ENCODE measurements around the gene CENPX.

Gene CENPX

DNA sequence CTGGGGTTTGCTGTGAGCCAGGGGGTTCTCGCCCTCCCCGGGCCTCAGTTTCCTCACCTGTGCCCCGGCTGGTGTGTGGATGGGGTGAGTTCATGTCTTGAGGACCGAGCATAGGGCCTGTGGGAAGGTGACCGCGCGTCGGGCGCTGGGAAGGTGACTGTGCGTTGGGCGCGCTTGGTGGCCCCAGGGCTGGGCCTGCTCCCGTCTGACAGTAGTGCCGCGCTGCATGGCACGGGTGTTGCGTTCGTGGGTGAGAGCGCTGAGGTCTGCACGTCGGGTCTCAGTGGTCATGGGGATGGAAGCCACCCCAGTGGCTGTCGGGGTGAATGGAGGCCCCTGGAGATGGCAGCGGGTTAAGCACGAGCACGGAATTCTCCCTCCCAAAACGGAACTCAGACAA, 36.1 kb downstream of the CENPX start:
- TF ChIP-seq RAD21 (IDR thresholded peaks at IDR 0.05; ENCODE audit: low read depth) = no peak
- TF ChIP-seq EP300 (IDR thresholded peaks at IDR 0.05; ENCODE audit: borderline replicate concordance) = no peak
- TF ChIP-seq, protein P1, sequence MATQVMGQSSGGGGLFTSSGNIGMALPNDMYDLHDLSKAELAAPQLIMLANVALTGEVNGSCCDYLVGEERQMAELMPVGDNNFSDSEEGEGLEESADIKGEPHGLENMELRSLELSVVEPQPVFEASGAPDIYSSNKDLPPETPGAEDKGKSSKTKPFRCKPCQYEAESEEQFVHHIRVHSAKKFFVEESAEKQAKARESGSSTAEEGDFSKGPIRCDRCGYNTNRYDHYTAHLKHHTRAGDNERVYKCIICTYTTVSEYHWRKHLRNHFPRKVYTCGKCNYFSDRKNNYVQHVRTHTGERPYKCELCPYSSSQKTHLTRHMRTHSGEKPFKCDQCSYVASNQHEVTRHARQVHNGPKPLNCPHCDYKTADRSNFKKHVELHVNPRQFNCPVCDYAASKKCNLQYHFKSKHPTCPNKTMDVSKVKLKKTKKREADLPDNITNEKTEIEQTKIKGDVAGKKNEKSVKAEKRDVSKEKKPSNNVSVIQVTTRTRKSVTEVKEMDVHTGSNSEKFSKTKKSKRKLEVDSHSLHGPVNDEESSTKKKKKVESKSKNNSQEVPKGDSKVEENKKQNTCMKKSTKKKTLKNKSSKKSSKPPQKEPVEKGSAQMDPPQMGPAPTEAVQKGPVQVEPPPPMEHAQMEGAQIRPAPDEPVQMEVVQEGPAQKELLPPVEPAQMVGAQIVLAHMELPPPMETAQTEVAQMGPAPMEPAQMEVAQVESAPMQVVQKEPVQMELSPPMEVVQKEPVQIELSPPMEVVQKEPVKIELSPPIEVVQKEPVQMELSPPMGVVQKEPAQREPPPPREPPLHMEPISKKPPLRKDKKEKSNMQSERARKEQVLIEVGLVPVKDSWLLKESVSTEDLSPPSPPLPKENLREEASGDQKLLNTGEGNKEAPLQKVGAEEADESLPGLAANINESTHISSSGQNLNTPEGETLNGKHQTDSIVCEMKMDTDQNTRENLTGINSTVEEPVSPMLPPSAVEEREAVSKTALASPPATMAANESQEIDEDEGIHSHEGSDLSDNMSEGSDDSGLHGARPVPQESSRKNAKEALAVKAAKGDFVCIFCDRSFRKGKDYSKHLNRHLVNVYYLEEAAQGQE (IDR thresholded peaks at IDR 0.05; ENCODE audit: low read depth) = no peak
- TF ChIP-seq TEAD4 (IDR thresholded peaks at IDR 0.05) = no peak
- TF ChIP-seq NFIC (IDR thresholded peaks at IDR 0.05) = no peak
- TF ChIP-seq EGR1 (IDR thresholded peaks at IDR 0.05) = no peak
- TF ChIP-seq CREB1 (IDR thresholded peaks at IDR 0.05; ENCODE audit: low read depth) = no peak
- TF ChIP-seq ZBTB7A (IDR thresholded peaks at IDR 0.05; ENCODE audit: low read depth) = no peak
- TF ChIP-seq TAF1 (IDR thresholded peaks at IDR 0.05; ENCODE audit: low read depth) = no peak
- TF ChIP-seq, protein P2, sequence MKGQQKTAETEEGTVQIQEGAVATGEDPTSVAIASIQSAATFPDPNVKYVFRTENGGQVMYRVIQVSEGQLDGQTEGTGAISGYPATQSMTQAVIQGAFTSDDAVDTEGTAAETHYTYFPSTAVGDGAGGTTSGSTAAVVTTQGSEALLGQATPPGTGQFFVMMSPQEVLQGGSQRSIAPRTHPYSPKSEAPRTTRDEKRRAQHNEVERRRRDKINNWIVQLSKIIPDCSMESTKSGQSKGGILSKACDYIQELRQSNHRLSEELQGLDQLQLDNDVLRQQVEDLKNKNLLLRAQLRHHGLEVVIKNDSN (IDR thresholded peaks at IDR 0.05) = no peak
- TF ChIP-seq YY1 (IDR thresholded peaks at IDR 0.05; ENCODE audit: low read depth) = no peak
- no peak for TF ChIP-seq CEBPB (IDR thresholded peaks at IDR 0.05)
- no peak for TF ChIP-seq FOXM1 (IDR thresholded peaks at IDR 0.05; ENCODE audit: borderline replicate concordance, low read depth)
- TF ChIP-seq, protein P3, sequence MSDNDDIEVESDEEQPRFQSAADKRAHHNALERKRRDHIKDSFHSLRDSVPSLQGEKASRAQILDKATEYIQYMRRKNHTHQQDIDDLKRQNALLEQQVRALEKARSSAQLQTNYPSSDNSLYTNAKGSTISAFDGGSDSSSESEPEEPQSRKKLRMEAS (IDR thresholded peaks at IDR 0.05) = no peak

DNA sequence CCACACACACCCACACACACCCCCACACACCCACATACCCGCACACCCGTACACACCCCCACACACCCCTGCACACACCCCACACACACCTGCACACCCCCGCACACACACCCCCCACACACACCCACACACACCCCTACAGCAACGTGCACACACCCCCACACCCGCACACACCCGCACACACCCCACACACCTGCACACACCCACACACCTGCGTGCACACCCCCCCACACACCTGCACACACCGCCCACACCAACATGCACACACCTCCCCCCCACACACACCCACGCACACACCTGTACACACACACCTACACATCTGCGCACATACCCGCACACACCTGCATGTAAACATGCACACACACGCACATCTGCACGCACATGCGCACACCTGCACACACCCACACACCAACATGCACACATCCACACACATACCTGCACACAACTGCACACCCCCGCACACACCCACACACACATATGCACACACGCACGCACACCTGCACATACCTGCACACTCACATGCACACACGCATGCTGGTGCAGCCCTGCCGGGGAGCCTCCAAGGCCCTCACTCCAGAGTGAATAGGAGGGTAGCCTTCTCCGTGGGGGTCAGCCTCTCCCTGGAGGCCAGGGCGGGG, 37.8 kb downstream of the CENPX start:
- TF ChIP-seq RAD21 (IDR thresholded peaks at IDR 0.05; ENCODE audit: low read depth) (no peak), ZBTB7A (IDR thresholded peaks at IDR 0.05; ENCODE audit: low read depth) (no peak), CEBPB (IDR thresholded peaks at IDR 0.05) (no peak), NFIC (IDR thresholded peaks at IDR 0.05) (no peak), TAF1 (IDR thresholded peaks at IDR 0.05; ENCODE audit: low read depth) (no peak), EGR1 (IDR thresholded peaks at IDR 0.05) (no peak), CREB1 (IDR thresholded peaks at IDR 0.05; ENCODE audit: low read depth) (no peak), TEAD4 (IDR thresholded peaks at IDR 0.05) (no peak), FOXM1 (IDR thresholded peaks at IDR 0.05; ENCODE audit: borderline replicate concordance, low read depth) (no peak)
- TF ChIP-seq, protein P3 (IDR thresholded peaks at IDR 0.05) = no peak
- TF ChIP-seq, protein P1 (IDR thresholded peaks at IDR 0.05; ENCODE audit: low read depth) = no peak
- TF ChIP-seq, protein P2 (IDR thresholded peaks at IDR 0.05) = no peak

DNA sequence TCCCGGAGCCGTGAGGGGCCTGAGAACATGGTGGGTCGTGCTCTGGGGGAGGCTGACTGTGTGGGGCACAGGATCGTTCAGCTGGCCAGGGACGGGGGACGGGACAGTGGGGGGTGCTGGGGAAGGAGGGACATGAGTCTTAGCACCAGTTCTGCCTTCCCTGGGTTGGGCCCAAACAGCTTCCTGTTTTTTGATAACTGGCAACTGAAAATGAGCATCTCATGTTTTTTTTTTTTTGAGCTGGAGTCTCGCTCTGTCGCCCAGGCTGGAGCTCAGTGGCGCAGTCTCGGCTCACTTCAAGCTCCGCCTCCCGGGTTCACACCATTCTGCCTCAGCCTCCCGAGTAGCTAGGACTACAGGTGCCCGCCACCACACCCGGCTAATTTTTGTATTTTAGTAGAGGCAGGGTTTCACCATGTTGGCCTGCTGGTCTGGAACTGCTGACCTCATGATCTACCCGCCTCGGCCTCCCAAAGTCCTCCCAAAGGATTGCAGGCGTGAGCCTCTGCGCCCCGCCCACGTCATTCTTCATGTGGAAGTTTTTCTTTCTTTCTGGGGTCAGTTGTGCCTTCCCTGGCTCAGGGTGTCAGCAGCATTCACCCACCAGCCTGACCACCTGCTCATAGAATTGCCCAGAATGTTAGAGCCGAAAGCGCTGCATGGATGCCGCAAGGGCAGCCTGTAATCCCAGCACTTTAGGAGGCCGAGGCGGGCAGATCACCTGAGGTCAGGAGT, 38.9 kb downstream of the CENPX start:
- TF ChIP-seq TCF12 (IDR thresholded peaks at IDR 0.05; ENCODE audit: low read depth) (no peak), ZBTB7A (IDR thresholded peaks at IDR 0.05; ENCODE audit: low read depth) (no peak), CEBPB (IDR thresholded peaks at IDR 0.05) (no peak), TAF1 (IDR thresholded peaks at IDR 0.05; ENCODE audit: low read depth) (no peak), CREB1 (IDR thresholded peaks at IDR 0.05; ENCODE audit: low read depth) (no peak)
- TF ChIP-seq, protein P1 (IDR thresholded peaks at IDR 0.05; ENCODE audit: low read depth) = no peak

DNA sequence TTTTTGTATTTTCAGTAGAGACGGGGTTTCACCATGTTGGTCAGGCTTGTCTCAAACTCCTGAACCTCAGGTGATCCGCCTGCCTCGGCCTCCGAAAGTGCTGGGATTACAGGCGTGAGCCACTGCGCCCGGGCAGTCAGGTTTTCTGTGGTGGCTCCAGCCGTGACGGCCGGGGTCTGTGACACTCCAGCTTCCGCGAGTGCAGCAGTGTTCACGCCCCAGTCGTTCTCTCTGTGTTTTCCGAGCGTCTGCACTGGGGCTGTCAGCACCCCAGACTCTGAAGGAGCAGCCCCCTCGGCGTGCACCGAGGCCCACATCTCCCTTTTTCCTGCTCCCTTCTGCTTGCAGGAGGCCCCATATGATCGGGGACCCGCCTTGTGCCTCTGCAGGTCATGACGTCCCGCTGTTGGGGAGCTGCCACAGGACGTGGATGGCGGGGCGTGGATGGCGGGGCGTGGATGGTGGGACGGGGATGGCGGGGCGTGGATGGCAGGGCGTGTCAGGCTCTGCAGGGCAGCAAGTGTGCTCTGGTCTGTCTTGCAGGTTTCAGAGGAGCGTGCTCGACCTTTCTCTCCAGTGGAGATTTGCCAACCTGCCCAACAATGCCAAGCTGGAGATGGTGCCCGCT, 39.6 kb downstream of the CENPX start:
- TF ChIP-seq FOXM1 (IDR thresholded peaks at IDR 0.05; ENCODE audit: borderline replicate concordance, low read depth) (no peak), EP300 (IDR thresholded peaks at IDR 0.05; ENCODE audit: borderline replicate concordance) (no peak), EGR1 (IDR thresholded peaks at IDR 0.05) (no peak), RAD21 (IDR thresholded peaks at IDR 0.05; ENCODE audit: low read depth) (no peak), ZBTB7A (IDR thresholded peaks at IDR 0.05; ENCODE audit: low read depth) (no peak), TCF12 (IDR thresholded peaks at IDR 0.05; ENCODE audit: low read depth) (no peak), CREB1 (IDR thresholded peaks at IDR 0.05; ENCODE audit: low read depth) (no peak), YY1 (IDR thresholded peaks at IDR 0.05; ENCODE audit: low read depth) (no peak), TAF1 (IDR thresholded peaks at IDR 0.05; ENCODE audit: low read depth) (no peak), CEBPB (IDR thresholded peaks at IDR 0.05) (no peak), TEAD4 (IDR thresholded peaks at IDR 0.05) (no peak), NFIC (IDR thresholded peaks at IDR 0.05) (no peak)
- TF ChIP-seq, protein P2 (IDR thresholded peaks at IDR 0.05) = no peak
- TF ChIP-seq, protein P3 (IDR thresholded peaks at IDR 0.05) = no peak
- TF ChIP-seq, protein P1 (IDR thresholded peaks at IDR 0.05; ENCODE audit: low read depth) = no peak
